Caco-2 (cell line): ENCODE measurements around the gene STXBP2. TPM values are rescaled to one million over a fixed set of nuclear protein-coding genes. Genes with fewer than 3 reads are reported as not detected.

Experiments
- BruUV-seq: library from RNA; stranded (reverse); fragments of 400-500 nt; replicated peaks from 2 replicates; lab custom pipeline; 2021; lab: Mats Ljungman, UMichigan
- CTCF ChIA-PET: fragments of 300-600 bp; sonication (Branson Sonifier 250); formaldehyde crosslinking; loops from one replicate; lab custom pipeline; 2022; ENCODE audit warnings: antibody characterized with exemption; lab: Charles Lee
- POLR2A ChIA-PET: fragments of 300-600 bp; sonication (Branson Sonifier 250); formaldehyde crosslinking; loops from one replicate; lab custom pipeline; 2022; ENCODE audit warnings: antibody characterized with exemption; lab: Charles Lee
- DNase-seq, 2 experiments: peaks; one replicate each; pipeline versions ENCODE4 v3.0.0 to v3.0.0-alpha.2; 2020 to 2022
- H3K27me3 ChIP-seq: replicated peaks from 2 replicates; pipeline ENCODE4 v1.6.0; 2011; ENCODE audit warnings: low read length; ENCODE audit not compliant: control insufficient read depth, insufficient read depth
- H3K36me3 ChIP-seq: 2 replicates; pipeline ENCODE4 v1.5.1; 2011; ENCODE audit warnings: low read length; ENCODE audit not compliant: control insufficient read depth, insufficient read depth
- H3K4me1 ChIP-seq: fragments of 250-450 bp; sonication (Bioruptor Pico); 2 replicates; pipeline ENCODE4 v1.5.1; 2020; ENCODE audit warnings: mild to moderate bottlenecking
- H3K4me3 ChIP-seq: 2 replicates; pipeline ENCODE4 v1.5.1; 2011; ENCODE audit warnings: low read depth, mild to moderate bottlenecking, control low read depth, low read length
- H3K9me3 ChIP-seq: fragments of 250-450 bp; sonication (Bioruptor Pico); 2 replicates; pipeline ENCODE4 v1.5.1; 2020; ENCODE audit warnings: mild to moderate bottlenecking, moderate library complexity
- H3K27ac Mint-ChIP-seq: one replicate; pipeline ENCODE4 v1.8.0; 2022; ENCODE audit warnings: mixed read lengths; ENCODE audit not compliant: unreplicated experiment
- H3K27me3 Mint-ChIP-seq: one replicate; pipeline ENCODE4 v1.8.0; 2022; ENCODE audit warnings: mixed read lengths; ENCODE audit not compliant: insufficient read depth, unreplicated experiment
- H3K36me3 Mint-ChIP-seq: one replicate; pipeline ENCODE4 v1.8.0; 2022; ENCODE audit warnings: mild to moderate bottlenecking, mixed read lengths; ENCODE audit not compliant: insufficient read depth, unreplicated experiment
- H3K4me1 Mint-ChIP-seq: one replicate; pipeline ENCODE4 v1.8.0; 2022; ENCODE audit warnings: low read depth, mixed read lengths; ENCODE audit not compliant: unreplicated experiment
- H3K4me3 Mint-ChIP-seq: one replicate; pipeline ENCODE4 v1.8.0; 2022; ENCODE audit warnings: mild to moderate bottlenecking, moderate library complexity, mixed read lengths; ENCODE audit not compliant: unreplicated experiment
- H3K9me3 Mint-ChIP-seq: one replicate; pipeline ENCODE4 v1.8.0; 2022; ENCODE audit warnings: mixed read lengths; ENCODE audit not compliant: unreplicated experiment
- CTCF ChIP-seq, 2 experiments: fragments of 200-600 bp in 1 of 2; IDR thresholded peaks; 1 replicate in 1 of 2; 2 replicates in 1 of 2; pipeline versions ENCODE4 v1.5.1 to v1.8.0; 2011 to 2022; ENCODE audit warnings: antibody characterized with exemption in 1 of 2, control low read depth in 1 of 2, inconsistent platforms in 1 of 2, low read depth in 1 of 2, low read length in 1 of 2, mild to moderate bottlenecking in 1 of 2, moderate library complexity in 1 of 2; ENCODE audit not compliant: insufficient read depth in 1 of 2, severe bottlenecking in 1 of 2, unreplicated experiment in 1 of 2
- intact Hi-C: fragments of 100-400 bp; cut with micrococcal nuclease; formaldehyde crosslinking; loops from one replicate; pipeline ENCODE4 v1.10.0; 2022; ENCODE audit not compliant: unreplicated experiment
- total RNA-seq: library from RNA; stranded (reverse); gene quantifications from 2 replicates; pipeline ENCODE4 v1.2.3, GENCODE V29; 2022

STXBP2 gene
- total RNA-seq, 1 experiment from 2014 or later = 113 TPM

GRCh38 chr19:7645163-7645562 is 8.3 kb downstream of the STXBP2 start:
- Histone ChIP-seq H3K27me3 (no peaks in the 10 kb centered on the region), H3K9me3 (no peaks in the 10 kb centered on the region), H3K4me3 (no peak overlapping the region), H3K4me1 (no peaks in the 10 kb centered on the region), H3K36me3 (no peaks in the 10 kb centered on the region; the same call in none of the 2 replicates)
- POLR2A ChIA-PET = no interaction called here
- no peak for DNase-seq
- no TSS peak for BruUV-seq
- CTCF ChIA-PET = interaction anchor here (0.9 kb wide), 1 partner anchor 36 kb away, joined by 5 read pairs; the partner anchor contains the start of gene TRAPPC5
- no peak for TF ChIP-seq CTCF (IDR thresholded peaks at IDR 0.05; ENCODE audit: insufficient read depth in 1 of 2, low read depth in 1 of 2, low read length in 1 of 2, severe bottlenecking in 1 of 2, unreplicated experiment in 1 of 2)
- no peak overlapping the region for H3K4me3 Mint-ChIP-seq
- peaks cover 9% of the 10 kb centered on the region for H3K36me3 Mint-ChIP-seq
- H3K4me1 Mint-ChIP-seq = no peaks in the 10 kb centered on the region
- intact Hi-C loops = no loop called here
- no peak overlapping the region for H3K27ac Mint-ChIP-seq
- H3K9me3 Mint-ChIP-seq = peaks cover 2% of the 10 kb centered on the region
- no peaks in the 10 kb centered on the region for H3K27me3 Mint-ChIP-seq

- H3K27me3 Mint-ChIP-seq = no peaks in the 10 kb centered on the region
- no peaks in the 10 kb centered on the region for H3K9me3 Mint-ChIP-seq
- ChIA-PET POLR2A (no interaction called here), CTCF (no interaction called here)
- no peak overlapping the region for H3K27ac Mint-ChIP-seq
- no peak overlapping the region for H3K4me3 ChIP-seq
- no peak for DNase-seq
- no peaks in the 10 kb centered on the region for H3K4me1 ChIP-seq
- no peaks in the 10 kb centered on the region for H3K4me1 Mint-ChIP-seq
- no peak overlapping the region for H3K4me3 Mint-ChIP-seq
- intact Hi-C loops = no loop called here
- H3K27me3 ChIP-seq = no peaks in the 10 kb centered on the region
- H3K36me3 Mint-ChIP-seq = peaks cover 9% of the 10 kb centered on the region
- TF ChIP-seq CTCF (IDR thresholded peaks at IDR 0.05; ENCODE audit: insufficient read depth in 1 of 2, low read depth in 1 of 2, low read length in 1 of 2, severe bottlenecking in 1 of 2, unreplicated experiment in 1 of 2) = no peak
- no peaks in the 10 kb centered on the region for H3K9me3 ChIP-seq
- no TSS peak for BruUV-seq
- no peaks in the 10 kb centered on the region; the same call in 1 of the 2 replicates for H3K36me3 ChIP-seq
Observed at GRCh38 chr19:7645656-7646425, 8.9 kb downstream of the STXBP2 start.

- H3K4me1 Mint-ChIP-seq = no peaks in the 10 kb centered on the region
- ChIA-PET POLR2A (no interaction called here), CTCF (no interaction called here)
- H3K9me3 Mint-ChIP-seq = no peaks in the 10 kb centered on the region
- H3K9me3 ChIP-seq = no peaks in the 10 kb centered on the region
- no peak overlapping the region for H3K4me3 ChIP-seq
- H3K36me3 Mint-ChIP-seq = peaks cover 9% of the 10 kb centered on the region
- no peak overlapping the region for H3K4me3 Mint-ChIP-seq
- H3K27me3 ChIP-seq = no peaks in the 10 kb centered on the region
- BruUV-seq = no TSS peak
- no peak overlapping the region for H3K27ac Mint-ChIP-seq
- DNase-seq = no peak
- intact Hi-C loops = no loop called here
- TF ChIP-seq CTCF (IDR thresholded peaks at IDR 0.05; ENCODE audit: insufficient read depth in 1 of 2, low read depth in 1 of 2, low read length in 1 of 2, severe bottlenecking in 1 of 2, unreplicated experiment in 1 of 2) = no peak
- H3K36me3 ChIP-seq = no peaks in the 10 kb centered on the region; the same call in 1 of the 2 replicates
- H3K27me3 Mint-ChIP-seq = no peaks in the 10 kb centered on the region
- H3K4me1 ChIP-seq = no peaks in the 10 kb centered on the region
Observed at GRCh38 chr19:7646426-7646700, 9.5 kb downstream of the STXBP2 start.
